Panc1 (cell line): ENCODE results near the gene USF1. TPM values are rescaled to one million over a fixed set of nuclear protein-coding genes. Genes with fewer than 3 reads are reported as not detected.

Experiments
- total RNA-seq: library from RNA; stranded (reverse); gene quantifications from one replicate; pipeline ENCODE4 v1.2.1, GENCODE V29; 2021; ENCODE audit not compliant: unreplicated experiment

Gene USF1
- total RNA-seq, 1 experiment from 2014 or later, result 57.7 TPM

Other genes starting within 250 kb of the USF1 start
- gene LY9, start 249.8 kb downstream of the USF1 start, total RNA-seq, result 0.10 TPM
- gene CD244, start 183.1 kb downstream of the USF1 start, total RNA-seq, result not detected
- gene ITLN1, start 160.8 kb downstream of the USF1 start, total RNA-seq, result not detected
- not detected for gene ITLN2, start 91.2 kb downstream of the USF1 start, total RNA-seq
- 63.0 TPM for gene F11R, start 24.8 kb downstream of the USF1 start, total RNA-seq
- gene TSTD1, start 7.0 kb downstream of the USF1 start, total RNA-seq, result 20.1 TPM
- 0.36 TPM for gene ARHGAP30, start 23.9 kb upstream of the USF1 start, total RNA-seq
- not detected for gene NECTIN4, start 43.6 kb upstream of the USF1 start, total RNA-seq
- 7.6 TPM for gene KLHDC9, start 52.4 kb upstream of the USF1 start, total RNA-seq
- gene PFDN2, start 72.1 kb upstream of the USF1 start, total RNA-seq, result 98.6 TPM
- 31.3 TPM for gene NIT1, start 72.1 kb upstream of the USF1 start, total RNA-seq
- 42.5 TPM for gene DEDD, start 86.7 kb upstream of the USF1 start, total RNA-seq
- gene UFC1, start 108.0 kb upstream of the USF1 start, total RNA-seq, result 127 TPM
- gene USP21, start 113.5 kb upstream of the USF1 start, total RNA-seq, result 41.9 TPM
- 20.6 TPM for gene PPOX, start 120.4 kb upstream of the USF1 start, total RNA-seq
- 28.6 TPM for gene B4GALT3, start 131.5 kb upstream of the USF1 start, total RNA-seq
- 0.26 TPM for gene ADAMTS4, start 153.1 kb upstream of the USF1 start, total RNA-seq
- 94.9 TPM for gene NDUFS2, start 156.4 kb upstream of the USF1 start, total RNA-seq
- gene FCER1G, start 169.3 kb upstream of the USF1 start, total RNA-seq, result 0.77 TPM
- gene APOA2, start 177.7 kb upstream of the USF1 start, total RNA-seq, result 1.4 TPM
- gene TOMM40L, start 180.1 kb upstream of the USF1 start, total RNA-seq, result 9.2 TPM
- gene NR1I3, start 192.2 kb upstream of the USF1 start, total RNA-seq, result not detected
- not detected for gene PCP4L1, start 212.8 kb upstream of the USF1 start, total RNA-seq